GM10266 (cell line): ENCODE data around the gene GLI3.

Experiments used
- DNase-seq: peaks from one replicate; pipeline ENCODE4 v3.0.0; 2012; ENCODE audit errors: extremely low spot score
- TF ChIP-seq, protein P1 (sequence below): IDR thresholded peaks from 2 replicates; pipeline ENCODE4 v1.5.1; 2012; ENCODE audit warnings: mild to moderate bottlenecking, low read depth; ENCODE audit not compliant: control insufficient read depth, insufficient read depth; ENCODE audit errors: missing control alignments

GLI3 gene

DNA sequence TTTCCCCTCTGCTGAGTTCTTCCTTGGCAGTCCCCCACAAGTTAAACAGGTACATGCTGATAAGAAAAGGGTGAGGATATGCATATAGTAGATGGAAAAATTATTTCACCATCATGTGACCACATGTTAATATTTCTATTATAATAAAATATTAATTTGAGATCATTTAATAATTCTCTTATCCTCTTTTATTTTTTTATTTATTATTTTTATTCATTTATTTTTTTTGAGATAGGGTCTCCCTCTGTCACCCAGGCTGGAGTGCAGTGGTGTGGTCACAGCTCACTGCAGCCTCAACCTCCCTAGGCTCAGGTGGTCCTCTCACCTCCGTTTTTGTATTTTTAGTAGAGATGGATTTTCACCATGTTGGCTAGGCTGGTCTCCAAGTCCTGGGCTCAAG lies 11.6 kb upstream of the GLI3 start:
- TF ChIP-seq, protein P1, sequence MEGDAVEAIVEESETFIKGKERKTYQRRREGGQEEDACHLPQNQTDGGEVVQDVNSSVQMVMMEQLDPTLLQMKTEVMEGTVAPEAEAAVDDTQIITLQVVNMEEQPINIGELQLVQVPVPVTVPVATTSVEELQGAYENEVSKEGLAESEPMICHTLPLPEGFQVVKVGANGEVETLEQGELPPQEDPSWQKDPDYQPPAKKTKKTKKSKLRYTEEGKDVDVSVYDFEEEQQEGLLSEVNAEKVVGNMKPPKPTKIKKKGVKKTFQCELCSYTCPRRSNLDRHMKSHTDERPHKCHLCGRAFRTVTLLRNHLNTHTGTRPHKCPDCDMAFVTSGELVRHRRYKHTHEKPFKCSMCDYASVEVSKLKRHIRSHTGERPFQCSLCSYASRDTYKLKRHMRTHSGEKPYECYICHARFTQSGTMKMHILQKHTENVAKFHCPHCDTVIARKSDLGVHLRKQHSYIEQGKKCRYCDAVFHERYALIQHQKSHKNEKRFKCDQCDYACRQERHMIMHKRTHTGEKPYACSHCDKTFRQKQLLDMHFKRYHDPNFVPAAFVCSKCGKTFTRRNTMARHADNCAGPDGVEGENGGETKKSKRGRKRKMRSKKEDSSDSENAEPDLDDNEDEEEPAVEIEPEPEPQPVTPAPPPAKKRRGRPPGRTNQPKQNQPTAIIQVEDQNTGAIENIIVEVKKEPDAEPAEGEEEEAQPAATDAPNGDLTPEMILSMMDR: no peak
- DNase-seq: no peak

DNA sequence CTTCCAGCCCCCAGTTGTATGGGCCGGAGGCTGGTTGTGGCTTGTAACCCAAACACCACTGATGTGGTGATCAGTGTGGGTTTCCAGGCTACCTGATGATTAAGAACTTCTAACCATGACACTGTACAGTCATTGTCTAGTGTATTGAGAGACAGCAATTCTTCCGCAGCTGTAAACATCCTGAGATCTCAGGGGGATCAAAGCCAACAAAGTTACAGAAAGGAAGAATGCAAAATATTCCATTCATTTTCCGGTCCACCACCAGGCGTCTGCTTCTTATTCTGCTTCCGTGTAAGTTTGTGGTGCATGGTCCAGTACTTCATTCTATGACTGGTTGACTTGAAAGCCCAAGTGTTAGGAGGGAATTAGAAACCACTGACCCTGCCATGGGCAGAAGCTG lies 10.3 kb upstream of the GLI3 start:
- DNase-seq: no peak
- TF ChIP-seq, protein P1: no peak

- no peak for DNase-seq
- TF ChIP-seq, protein P1: no peak
These were observed 7.8 kb upstream of the GLI3 start for GRCh38 chr7:42244828-42245227.

GRCh38 chr7:42242381-42242780 lies 5.4 kb upstream of the GLI3 start:
- TF ChIP-seq, protein P1: no peak
- no peak for DNase-seq

DNA sequence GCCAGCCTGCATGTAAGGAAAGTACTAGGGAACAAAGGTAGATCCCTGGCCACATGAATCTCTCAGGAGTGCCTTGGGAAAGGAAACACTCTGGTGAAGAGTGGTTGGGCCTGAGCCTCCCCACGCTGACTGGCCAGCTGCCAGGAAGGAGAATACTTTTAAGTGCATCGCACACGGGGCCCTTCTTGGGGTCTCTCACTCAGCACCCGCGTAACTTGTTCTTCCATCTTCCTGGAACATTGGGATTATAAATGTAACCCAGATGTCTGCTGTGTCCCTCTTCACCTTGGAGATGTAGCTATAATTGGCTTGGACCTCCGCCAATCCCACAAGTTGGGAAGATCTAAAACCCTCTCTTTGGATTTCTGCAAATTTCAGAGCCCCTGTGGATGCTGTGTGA lies 4.4 kb upstream of the GLI3 start:
- TF ChIP-seq, protein P1: no peak
- DNase-seq: no peak

GRCh38 chr7:42240416-42240815 lies 3.4 kb upstream of the GLI3 start:
- TF ChIP-seq, protein P1: no peak
- no peak for DNase-seq

DNA sequence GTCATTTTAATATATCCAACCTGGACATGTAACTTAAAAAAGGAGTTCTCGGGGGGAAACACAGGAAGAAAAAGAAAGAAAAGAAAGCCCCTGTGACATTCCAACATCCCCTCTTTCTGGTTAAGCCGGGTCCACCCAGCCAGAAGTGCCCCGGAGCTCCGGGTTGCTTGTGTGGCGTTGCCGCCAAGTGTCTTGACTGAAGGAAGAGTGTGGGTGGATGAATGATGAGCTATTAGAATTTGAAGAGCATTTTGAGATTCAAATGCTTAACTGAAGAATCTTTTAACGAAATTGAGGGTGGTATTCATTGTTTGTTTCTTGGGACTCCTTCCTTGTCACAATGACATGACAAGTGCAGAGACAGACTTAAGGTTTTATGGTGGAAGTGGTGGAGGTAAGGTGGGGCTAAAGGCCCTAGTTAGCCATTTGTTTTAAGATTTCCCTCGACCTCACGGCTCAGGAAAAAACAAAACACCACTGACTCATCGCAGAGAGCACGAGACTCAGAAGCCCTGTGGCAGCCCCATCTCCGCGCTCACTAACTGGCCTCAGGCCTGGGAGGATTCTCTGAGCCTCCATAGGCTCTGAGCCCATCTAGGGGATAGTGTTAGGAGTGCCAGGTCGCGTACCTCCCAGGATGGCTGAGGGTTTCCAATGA lies 1.8 kb upstream of the GLI3 start:
- TF ChIP-seq, protein P1: no peak
- no peak for DNase-seq
